Mesenteric fat pad (tissue), 1 donor: ENCODE results near the gene SLC22A14. TPM values are rescaled to one million over a fixed set of nuclear protein-coding genes. Genes with fewer than 3 reads are reported as not detected.

Source experiments
- total RNA-seq: library from RNA; stranded (reverse); fragmentation: NEBNext Ultra II Directional; extraction: Animal tissue kit (Norgen Biotek cat#: 25700); gene quantifications from one replicate; pipeline ENCODE4 v1.2.1, GENCODE V29; 2021
- donor health status: DM: yes; HTN: yes; CAD: no.

The SLC22A14 gene
- total RNA-seq, 1 donor from 2014 or later = 0.48 TPM

Other genes starting within 250 kb of the SLC22A14 start
- 1.9 TPM for gene DLEC1, start 243.1 kb upstream of the SLC22A14 start, total RNA-seq
- gene ACAA1, start 145.2 kb upstream of the SLC22A14 start, total RNA-seq = 67.6 TPM
- 40.0 TPM for gene MYD88, start 143.6 kb upstream of the SLC22A14 start, total RNA-seq
- gene OXSR1, start 116.8 kb upstream of the SLC22A14 start, total RNA-seq = 51.8 TPM
- gene SLC22A13, start 16.5 kb upstream of the SLC22A14 start, total RNA-seq = 1.00 TPM
- 5.2 TPM for gene XYLB, start 64.5 kb downstream of the SLC22A14 start, total RNA-seq
- gene ACVR2B, start 171.6 kb downstream of the SLC22A14 start, total RNA-seq = 2.7 TPM
- 7.3 TPM for gene EXOG, start 214.0 kb downstream of the SLC22A14 start, total RNA-seq